PC-3 (cell line): ENCODE measurements around the gene RCN1.

Experiments
- CTCF ChIP-seq: fragments of 300-600 bp; sonication (generic); conservative IDR thresholded peaks from 2 replicates; pipeline ENCODE4 v1.5.1; 2017; ENCODE audit warnings: antibody characterized with exemption, low read depth, mild to moderate bottlenecking, low read length
- EZH2 ChIP-seq: fragments of 300-600 bp; sonication (generic); IDR thresholded peaks from one replicate; pipeline ENCODE4 v1.6.1; 2017; ENCODE audit warnings: antibody characterized with exemption, mild to moderate bottlenecking, low read length; ENCODE audit not compliant: unreplicated experiment
- EZH2phosphoT487 ChIP-seq: fragments of 300-600 bp; sonication (generic); IDR thresholded peaks from 2 replicates; pipeline ENCODE4 v1.6.1; 2018; ENCODE audit warnings: mild to moderate bottlenecking, antibody characterized with exemption, low read length, borderline replicate concordance

DNA sequence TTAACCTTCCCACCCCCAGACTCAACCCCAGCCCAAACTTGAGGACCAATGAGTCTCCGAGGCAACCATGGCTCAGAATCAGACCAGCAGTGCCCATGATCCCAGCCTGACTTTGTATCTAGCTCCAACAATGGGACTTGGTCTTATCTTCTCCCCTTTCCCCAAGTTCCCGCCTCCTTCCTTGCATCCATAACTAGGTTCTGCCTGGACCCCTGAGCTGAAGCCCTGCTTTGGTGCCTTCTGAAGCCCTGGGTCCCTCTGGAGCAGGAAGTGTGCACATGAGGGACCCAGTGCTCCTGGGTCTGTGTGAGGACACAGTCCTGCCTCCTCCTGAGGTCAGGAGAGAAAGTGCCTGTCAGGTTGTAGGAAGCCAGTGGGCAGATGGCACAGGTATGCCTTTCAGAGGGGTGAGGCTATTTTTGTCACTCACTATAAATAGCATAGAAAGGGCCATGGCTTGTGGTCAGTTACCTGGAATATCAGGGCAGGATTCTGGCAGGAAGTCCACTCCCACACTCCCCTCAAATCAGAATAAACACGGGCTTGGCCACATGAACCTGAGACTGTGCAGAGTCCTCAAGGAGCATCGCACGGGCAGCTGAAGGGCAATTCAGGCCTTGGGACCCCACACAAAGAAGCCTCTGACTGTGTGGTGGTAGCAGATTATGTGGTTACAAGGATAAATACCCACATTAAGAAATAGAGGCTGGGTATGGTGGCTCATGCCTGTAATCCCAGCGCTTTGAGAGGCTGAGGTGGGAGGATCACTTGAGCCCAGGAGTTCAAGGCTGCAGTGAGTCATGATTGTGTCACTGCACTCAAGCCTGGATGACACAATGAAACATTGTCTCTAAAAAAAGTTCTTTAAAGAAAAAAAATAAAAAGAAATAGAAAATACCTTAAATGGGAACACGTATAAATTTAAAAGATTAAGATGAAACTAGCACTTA, 27.4 kb downstream of the RCN1 start:
- TF ChIP-seq CTCF (no peak), EZH2phosphoT487 (no peak), EZH2 (no peak)
